Activated CD8-positive, alpha-beta memory T cell treated with anti-CD3 and anti-CD28 coated beads, Interleukin-2, amount 50 U/mL, for 24 hours (primary cell): ENCODE results near the gene MIEF1.

ENCODE experiments used
- DNase-seq: peaks from one replicate; pipeline ENCODE4 v3.0.0-alpha.2; 2020; ENCODE audit errors: extremely low read depth

MIEF1 gene

DNA sequence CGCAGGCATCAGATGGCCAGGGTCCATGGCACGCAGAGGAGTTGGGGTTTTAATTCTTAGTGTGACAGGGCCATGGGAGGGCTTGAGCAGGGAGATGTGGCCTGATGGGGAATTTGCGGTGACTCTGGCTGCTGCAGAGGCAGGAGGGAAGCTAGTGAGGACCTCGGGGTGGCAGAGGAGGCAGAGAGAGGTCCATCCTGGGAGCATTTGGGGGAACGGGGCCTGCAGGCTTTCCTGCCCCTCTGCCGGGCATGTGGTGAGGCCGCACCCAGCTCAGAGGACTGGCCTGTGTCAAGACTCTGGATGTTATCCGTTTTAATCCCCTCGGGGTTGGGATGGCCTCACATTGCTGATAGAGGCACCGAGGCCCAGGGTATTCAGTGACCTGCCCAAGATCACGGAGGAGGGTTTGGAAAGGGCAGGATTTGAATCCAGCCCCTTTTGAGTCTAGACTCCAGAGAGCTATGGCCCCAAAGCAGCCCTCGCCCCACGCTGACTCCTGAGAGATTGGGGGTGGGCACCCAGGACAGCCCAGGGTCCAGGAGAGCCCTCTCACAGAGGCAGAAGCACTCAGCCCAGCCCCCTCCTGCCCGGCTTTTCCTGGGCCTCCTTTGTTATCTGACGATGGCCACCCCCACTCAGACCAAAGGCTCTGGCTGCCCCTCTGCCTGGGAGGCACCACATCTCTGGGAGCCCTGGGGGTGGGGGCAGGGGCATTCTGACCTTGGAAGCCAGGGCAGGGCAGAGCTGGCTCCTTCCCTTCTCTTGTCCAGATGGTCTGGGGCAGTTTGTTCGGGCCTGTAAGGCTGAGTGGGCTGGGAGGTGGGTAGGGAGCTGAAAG, 31.4 kb upstream of the MIEF1 start:
- DNase-seq, result no peak

DNA sequence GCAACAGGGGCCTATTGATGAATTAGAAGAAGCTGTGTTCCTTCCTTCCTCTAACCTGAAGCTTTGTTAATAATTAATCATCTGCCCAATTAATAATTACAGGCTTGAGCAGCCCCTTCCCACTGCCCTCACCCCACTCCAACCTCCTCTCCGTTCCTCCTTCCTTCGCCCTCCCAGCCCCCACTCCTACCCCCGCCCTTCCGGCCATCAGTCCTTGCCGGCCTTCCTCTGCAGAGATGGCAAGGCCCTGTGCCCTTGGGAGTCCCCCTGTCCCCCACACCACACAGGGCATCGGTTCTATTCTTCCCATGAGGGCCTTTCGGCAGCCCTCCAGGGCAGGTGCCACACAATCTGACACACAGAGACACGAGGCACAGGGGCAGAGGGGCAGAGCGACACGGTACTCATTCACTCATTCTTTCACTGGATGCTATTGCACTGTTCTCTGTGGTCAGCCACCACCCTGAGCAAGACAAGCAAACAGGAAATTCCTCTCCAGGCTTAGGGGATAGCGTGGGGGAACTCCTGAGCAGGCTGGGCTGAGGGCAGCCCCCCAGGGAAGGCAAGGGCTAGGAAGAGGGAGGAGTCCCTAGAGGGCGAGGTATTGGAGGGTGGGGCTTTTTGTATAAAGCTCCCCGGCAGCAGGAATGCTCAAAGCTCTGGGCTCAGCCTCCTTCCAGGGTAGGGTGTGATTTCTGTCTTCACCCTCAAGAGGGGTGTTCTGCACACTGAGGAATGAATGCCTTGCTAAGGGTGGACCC, 30.5 kb upstream of the MIEF1 start:
- no peak for DNase-seq

DNA sequence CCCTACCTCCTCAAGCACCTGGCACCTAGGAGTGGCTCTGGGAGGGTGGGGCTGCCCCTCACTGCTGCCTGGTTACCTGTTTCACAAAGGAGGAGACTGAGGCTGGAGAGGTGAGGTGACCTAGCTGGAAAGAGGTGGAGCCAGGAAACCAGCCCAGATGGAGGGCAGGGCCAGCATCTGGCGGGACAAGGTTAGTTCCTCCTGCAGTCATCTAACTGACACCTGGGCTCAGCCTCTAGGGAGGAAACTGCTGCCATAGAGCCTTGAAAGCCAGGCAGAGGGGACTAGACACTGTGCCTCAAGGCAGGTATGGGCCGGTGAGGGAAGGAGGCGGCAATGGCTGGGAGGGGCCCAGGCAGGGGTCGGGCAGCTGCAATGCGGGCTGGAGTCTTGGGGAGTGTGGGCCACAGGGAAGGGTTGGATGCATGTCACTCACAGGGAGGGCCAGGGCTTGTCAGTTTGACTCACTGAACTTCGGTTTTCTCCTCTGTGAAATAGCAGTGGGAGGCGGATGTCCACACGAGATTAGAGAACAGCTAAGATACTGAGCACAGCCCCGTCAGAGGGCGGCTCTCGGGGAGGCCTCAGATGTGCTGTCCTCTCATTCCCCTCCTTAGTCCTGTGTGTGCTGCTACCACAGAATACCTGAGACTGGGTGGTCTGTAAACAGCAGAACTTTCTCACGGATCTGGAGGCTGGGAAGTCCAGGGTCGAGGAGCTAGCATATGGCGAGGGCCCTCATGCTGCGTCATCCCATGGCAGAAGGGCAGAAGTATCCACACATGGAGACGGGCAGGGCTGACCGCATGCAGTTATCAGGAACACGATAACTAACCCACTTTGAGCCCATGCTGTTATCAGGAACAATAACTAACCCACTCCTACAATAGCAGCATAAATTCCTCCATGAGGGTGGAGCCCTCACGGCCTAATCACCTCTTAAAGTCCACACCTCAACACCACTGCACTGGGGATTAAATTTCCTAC, 29.2 kb upstream of the MIEF1 start:
- DNase-seq, result no peak

DNA sequence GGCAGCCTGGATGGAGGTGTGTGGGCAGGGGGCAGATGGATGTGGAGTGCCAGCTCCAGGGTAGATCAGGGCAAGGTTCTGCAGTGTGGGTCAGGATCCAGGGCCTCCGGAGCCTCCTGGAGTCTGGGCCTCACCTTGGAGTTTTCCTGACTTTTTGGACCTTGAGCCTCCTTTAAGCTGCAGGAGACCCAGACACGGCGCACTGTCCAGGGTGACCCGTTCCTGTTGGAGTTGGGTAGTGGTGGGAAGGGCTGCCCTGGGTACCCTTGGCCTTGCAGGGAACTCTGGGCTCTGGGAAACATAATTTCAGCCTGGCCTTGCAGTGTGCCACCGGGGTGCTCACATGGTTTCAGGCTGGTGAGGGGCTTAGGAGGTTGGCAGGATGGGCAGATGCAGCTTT, 28.2 kb upstream of the MIEF1 start:
- DNase-seq, result no peak

DNA sequence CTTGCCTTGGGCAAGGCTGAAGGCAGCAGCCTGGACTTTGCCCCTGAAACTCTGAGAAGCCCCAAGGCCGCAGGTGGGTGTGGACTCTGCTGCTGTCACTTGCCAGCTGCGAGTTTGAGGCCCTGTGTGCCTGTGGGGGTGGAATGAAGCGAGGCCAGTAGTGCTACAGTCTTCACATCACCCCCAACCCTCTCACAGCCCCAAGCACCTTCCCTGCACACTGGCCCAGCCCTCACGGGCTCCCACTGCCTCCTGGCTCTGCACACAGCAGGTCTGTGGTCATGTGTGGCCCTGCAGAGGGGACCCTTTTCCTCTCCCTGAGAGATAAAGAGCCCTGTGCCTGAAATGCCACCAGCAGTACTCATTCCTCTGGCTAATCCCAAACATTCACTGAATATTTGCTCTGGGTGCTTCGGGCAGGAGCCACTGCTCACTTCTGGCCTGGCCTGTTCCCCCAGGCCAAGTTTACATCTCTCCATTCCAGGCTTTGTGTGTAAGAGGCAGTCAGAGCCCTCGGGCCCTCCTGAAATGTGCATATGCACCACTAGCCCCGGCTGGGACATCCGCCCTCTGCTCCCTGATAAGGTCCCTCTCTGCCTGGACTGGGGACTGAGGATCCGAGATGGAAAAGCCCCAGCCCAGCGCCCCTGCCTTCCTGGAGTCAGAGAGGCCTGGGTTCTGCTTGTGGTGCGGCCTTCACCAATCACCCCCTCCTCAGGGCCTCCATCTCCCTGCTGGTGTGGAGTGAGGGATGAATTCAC, 27.6 kb upstream of the MIEF1 start:
- DNase-seq, result no peak

DNA sequence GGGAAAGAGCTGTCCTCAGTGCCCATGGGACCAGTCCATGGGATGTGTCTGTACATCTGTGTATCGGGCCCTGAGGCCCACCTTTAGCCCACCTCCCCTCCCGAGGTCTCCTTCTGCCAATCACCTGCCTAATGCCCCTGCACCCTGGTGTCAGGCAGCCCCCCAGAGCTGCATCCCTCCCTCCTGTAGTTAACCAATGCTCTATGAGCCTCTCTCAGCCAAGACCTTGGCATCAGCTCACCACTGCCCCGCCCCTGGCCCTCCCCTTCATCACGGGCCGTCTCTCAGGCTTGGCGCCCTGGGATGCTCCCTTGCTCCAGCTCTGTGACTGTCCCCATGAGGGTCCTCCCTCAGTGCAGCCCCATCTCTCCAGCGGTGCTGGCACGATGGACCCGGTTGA, 26.8 kb upstream of the MIEF1 start:
- DNase-seq, result no peak

DNA sequence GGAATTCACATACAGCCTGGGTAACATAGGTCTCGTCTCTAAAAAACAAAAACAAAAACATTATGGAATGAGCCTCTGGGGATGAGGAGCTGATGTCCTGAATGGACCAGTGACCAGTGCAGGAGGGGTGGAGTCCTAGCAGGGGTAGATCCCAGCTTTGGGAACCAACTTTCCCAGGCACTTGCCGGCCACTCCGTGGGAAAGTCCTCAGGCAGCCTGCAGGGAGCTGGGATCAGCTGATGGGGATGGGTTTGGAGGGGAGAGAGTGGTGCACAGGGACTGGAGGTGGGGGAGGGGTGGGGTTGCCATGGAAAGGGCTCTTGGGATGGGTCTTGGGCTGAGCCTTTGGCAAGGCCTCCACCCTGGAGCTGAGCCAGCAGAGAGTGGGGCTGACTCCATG, 26.2 kb upstream of the MIEF1 start:
- DNase-seq, result no peak

DNA sequence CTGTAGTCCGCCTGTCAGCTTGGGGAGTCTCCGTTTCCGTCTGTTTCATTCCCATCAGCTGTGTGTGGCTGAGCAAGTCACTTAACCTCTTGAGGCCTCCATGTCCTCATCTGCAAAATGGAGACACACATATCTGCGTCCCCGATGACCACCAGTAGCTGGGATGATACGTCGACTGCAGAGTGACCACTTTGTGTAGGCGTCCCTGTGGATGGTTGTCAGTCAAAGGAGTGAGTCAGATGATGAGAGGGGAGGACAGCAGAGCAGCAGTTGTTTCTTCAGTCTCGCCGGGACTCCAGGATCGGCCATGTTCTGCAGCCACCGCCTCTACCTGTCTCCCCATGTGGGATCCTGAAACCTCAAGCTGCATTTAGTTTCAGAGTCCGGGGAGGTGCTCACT, 25.4 kb upstream of the MIEF1 start:
- no peak for DNase-seq

DNA sequence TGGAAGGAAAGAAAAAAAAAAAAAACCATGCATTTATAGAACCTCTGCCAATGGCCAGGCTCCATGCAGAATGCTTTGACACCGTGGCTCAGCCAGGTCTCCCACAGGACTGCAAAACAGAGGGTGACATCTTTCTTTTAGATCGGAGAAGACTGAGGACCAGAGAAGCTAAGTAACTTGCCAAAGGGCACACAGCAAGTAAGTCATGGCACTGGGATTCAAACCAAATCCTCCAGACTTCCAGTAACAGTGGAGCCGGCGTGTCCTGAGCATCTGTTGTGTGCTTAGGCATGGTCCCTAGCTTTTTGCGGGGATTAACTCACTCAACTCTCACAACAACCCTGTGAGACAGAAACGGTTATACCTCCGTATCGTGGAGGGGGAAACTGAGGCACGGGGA, 24.5 kb upstream of the MIEF1 start:
- no peak for DNase-seq

DNA sequence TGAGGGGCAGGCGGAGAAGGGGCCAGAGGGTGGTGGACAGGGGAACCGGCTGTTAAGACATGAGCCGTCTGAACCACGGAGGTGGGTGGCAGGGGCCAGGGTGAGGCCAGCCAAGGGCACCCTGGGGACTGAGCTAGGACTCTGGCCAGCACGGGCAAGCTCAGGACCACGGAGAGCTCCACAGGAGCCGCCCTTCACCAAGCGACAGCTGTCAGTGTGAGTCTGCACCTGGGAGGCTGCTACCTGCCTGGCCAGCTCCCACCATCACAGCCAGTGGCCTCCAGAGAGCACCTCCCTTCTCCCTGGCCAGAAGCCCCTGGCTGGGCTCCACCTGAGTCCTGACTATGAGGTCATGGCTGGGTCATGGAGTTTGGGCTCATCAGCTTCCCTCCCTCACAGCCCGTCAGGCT, 23.6 kb upstream of the MIEF1 start:
- no peak for DNase-seq

DNA sequence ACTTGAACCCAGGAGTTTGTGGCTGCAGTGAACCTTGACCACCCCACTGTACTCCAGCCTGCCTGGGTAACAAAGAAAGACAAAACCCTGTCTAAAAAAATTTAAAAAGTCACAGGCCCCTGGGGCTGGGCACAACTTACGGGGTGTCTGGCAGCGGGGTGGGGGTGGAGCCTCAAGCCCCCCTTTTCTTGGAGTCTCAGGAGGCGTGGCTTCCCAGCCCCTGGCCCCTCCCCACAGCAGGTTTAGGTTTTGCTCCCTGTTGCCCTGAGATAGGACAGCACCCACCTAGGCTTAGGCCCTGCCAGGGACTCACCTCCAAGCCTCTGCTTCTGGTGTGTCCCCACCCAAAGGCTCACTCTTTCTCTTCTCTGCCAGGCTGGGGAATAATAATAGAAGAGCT, 22.8 kb upstream of the MIEF1 start:
- no peak for DNase-seq

DNA sequence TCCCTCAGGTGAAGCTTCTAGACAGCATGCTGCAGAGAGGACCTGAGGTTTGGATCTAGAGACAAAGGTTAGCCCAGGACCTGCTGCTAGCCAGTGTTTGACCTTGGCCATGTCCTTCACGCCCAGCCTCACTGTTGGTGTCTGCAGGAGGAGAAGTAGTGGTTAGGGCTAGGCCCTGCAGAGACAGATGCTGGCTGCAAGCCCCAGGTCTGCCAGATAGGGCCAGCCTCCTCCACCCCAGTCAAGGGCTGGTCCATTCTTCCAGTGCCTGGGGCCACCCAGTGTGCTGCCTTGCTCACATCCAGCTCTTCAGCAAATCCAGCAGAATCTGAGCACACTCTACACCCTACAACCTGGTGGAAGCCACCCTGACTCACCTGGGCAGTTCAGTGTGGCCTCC, 21.5 kb upstream of the MIEF1 start:
- no peak for DNase-seq

DNA sequence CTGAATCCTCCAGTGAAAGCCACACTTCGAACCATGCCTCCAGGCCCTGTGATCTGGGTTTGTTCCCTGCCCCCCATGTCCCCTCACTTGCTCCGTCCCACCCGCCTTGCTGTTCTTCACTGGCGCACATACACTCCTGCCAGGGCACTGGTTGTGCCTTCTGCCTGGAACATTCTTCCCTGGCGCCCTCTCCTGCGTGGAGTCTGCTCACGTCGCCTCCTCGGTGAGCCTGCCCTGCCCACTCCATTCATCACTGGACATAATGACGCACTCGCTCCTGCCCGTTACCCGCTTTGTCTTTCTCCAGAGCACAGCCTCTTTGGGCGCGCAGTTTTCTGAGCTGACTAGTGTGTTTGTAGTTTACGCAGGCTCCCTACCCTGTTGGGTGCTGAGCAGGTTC, 21.0 kb upstream of the MIEF1 start:
- no peak for DNase-seq

DNA sequence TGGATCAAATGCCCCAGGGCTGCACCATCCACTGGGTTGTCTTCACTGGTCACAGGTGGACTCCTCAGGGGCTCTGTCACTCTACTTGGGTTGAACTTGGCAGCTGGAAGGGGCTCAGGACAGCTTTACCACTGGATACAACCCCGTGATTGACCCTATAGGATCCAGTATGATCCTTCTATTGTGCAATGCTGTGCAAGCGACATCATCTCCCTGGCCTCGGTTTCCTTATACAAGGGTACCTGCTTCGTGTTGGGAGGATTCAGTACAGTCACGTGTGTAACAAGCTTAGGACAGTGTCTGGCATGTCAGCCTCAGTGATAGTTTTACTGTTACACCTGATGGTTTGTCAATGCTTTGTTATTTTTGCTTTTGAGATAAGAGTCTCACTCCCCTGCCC, 20.5 kb upstream of the MIEF1 start:
- no peak for DNase-seq

DNA sequence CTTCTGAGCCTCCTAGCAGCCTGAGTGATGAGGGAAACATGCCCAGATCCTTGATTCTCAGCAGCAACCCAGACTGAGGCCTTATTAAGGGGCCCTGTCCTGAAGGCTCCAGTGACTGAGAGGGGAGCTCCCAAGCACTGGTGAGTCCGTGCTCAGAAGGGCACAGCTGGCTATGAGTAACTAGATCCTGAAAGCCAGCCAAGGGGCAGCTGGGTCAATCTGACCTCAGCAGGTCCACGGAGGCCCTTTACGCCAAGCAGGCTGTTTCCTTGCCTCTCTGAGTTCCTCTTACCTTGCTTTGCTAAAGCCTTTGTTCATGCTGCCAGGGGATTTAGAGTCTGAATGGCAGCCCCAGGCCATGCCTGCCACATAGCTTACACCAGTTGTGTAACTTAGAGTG, 19.3 kb upstream of the MIEF1 start:
- DNase-seq, result no peak

DNA sequence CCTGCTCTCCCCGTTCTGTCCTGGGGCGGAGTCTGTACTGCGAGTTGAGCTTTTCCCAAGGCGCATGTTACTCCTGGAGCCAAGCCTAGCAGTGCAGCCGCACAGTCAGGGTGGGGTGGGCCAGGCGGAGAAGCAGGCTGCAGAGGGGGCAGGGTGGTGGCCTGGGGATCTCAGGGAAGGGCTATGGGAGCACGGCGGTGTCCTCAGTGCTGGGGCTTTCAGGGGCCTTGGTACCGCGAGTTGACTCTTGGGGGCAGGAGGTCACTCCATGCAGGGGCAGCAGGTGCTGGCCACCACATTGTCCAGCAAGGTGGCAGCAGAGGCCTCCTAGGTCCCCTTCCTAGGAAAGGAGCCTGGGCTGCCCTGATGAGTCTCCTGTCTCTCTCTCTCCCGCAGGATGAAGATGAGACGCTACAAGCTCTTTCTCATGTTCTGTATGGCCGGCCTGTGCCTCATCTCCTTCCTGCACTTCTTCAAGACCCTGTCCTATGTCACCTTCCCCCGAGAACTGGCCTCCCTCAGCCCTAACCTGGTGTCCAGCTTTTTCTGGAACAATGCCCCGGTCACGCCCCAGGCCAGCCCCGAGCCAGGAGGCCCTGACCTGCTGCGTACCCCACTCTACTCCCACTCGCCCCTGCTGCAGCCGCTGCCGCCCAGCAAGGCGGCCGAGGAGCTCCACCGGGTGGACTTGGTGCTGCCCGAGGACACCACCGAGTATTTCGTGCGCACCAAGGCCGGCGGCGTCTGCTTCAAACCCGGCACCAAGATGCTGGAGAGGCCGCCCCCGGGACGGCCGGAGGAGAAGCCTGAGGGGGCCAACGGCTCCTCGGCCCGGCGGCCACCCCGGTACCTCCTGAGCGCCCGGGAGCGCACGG, 14.9 kb upstream of the MIEF1 start:
- no peak for DNase-seq

DNA sequence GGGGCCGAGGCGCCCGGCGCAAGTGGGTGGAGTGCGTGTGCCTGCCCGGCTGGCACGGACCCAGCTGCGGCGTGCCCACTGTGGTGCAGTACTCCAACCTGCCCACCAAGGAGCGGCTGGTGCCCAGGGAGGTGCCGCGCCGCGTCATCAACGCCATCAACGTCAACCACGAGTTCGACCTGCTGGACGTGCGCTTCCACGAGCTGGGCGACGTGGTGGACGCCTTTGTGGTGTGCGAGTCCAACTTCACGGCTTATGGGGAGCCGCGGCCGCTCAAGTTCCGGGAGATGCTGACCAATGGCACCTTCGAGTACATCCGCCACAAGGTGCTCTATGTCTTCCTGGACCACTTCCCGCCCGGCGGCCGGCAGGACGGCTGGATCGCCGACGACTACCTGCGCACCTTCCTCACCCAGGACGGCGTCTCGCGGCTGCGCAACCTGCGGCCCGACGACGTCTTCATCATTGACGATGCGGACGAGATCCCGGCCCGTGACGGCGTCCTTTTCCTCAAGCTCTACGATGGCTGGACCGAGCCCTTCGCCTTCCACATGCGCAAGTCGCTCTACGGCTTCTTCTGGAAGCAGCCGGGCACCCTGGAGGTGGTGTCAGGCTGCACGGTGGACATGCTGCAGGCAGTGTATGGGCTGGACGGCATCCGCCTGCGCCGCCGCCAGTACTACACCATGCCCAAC, 14.1 kb upstream of the MIEF1 start:
- no peak for DNase-seq

DNA sequence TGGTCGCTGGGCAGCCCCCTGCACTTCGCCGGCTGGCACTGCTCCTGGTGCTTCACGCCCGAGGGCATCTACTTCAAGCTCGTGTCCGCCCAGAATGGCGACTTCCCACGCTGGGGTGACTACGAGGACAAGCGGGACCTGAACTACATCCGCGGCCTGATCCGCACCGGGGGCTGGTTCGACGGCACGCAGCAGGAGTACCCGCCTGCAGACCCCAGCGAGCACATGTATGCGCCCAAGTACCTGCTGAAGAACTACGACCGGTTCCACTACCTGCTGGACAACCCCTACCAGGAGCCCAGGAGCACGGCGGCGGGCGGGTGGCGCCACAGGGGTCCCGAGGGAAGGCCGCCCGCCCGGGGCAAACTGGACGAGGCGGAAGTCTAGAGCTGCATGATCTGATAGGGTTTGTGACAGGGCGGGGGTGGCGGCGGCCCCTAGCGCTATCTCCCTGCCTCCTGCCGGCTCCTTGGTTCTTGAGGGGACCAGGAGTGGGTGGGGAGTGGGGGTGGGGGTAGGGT, 13.5 kb upstream of the MIEF1 start:
- no peak for DNase-seq
